Heart left ventricle (tissue), 16 donors: Measurements from ENCODE around the gene NCOA4. TPM values are rescaled to one million over a fixed set of nuclear protein-coding genes. Genes with fewer than 3 reads are reported as not detected.
"Not testable (repeated sequence)": the region's sequence is repeated elsewhere in the genome, so short reads cannot be mapped to it uniquely, and the experiment has no call there.

Experiments
- ATAC-seq, 4 donors: fragments of 200-7000 bp; cut with Tn5 transposase; one replicate each; pipeline ENCODE4 v1.9.1; 2020 to 2022; ENCODE audit warnings: moderate library complexity in 4 of 4, mild to moderate bottlenecking in 3 of 4, moderate number of reproducible peaks in 1 of 4
- DNase-seq, 5 donors: peaks; one replicate each; pipeline ENCODE4 v3.0.0-alpha.2; 2020
- H3K27ac ChIP-seq, 12 donors: fragments of 200-600 bp; sonication (generic) in 4 of 12; one replicate each; pipeline versions ENCODE4 v1.5.0 to v1.8.0; 2016 to 2022; ENCODE audit warnings: mild to moderate bottlenecking in 2 of 12
- H3K27me3 ChIP-seq, 9 donors: fragments of 200-600 bp; sonication (generic) in 2 of 9; one replicate each; pipeline versions ENCODE4 v1.5.1 to v1.8.0; 2016 to 2022; ENCODE audit warnings: mild to moderate bottlenecking in 3 of 9
- H3K36me3 ChIP-seq, 9 donors: fragments of 200-600 bp; sonication (generic) in 2 of 9; one replicate each; pipeline versions ENCODE4 v1.5.0 to v1.8.0; 2018 to 2022; ENCODE audit warnings: mild to moderate bottlenecking in 2 of 9
- H3K4me1 ChIP-seq, 12 donors: fragments of 200-600 bp; sonication (generic) in 4 of 12; one replicate each; pipeline versions ENCODE4 v1.5.0 to v1.8.0; 2016 to 2022; ENCODE audit warnings: mild to moderate bottlenecking in 3 of 12
- H3K4me3 ChIP-seq, 12 donors: fragments of 200-600 bp; sonication (generic) in 4 of 12; one replicate each; pipeline versions ENCODE4 v1.5.0 to v1.8.0; 2017 to 2022; ENCODE audit warnings: mild to moderate bottlenecking in 9 of 12, moderate library complexity in 4 of 12
- H3K9me3 ChIP-seq, 12 donors: fragments of 200-600 bp; sonication (generic) in 4 of 12; one replicate each; pipeline versions ENCODE4 v1.5.0 to v1.8.0; 2016 to 2022; ENCODE audit warnings: mild to moderate bottlenecking in 1 of 12
- CTCF ChIP-seq, 12 donors: fragments of 200-600 bp; sonication (generic) in 4 of 12; IDR thresholded peaks; one replicate each; pipeline versions ENCODE4 v1.5.0 to v1.8.0; 2018 to 2022; ENCODE audit warnings: antibody characterized with exemption in 12 of 12, mild to moderate bottlenecking in 5 of 12
- POLR2A ChIP-seq, 2 donors: fragments of 450-650 bp; IDR thresholded peaks; one replicate each; pipeline ENCODE4 v1.6.1; 2017; ENCODE audit warnings: antibody characterized with exemption in 2 of 2, mild to moderate bottlenecking in 2 of 2, moderate library complexity in 2 of 2
- WGBS, 4 donors: extraction: QIAGEN DNeasy Blood & Tissue Kit in 2 of 4; methylation state at CpG; one replicate each; pipeline versions ENCODE4 v1.1.5 to v1.1.7; 2013 to 2018; 5-methylcytosine and 5-hydroxymethylcytosine counted together
- intact Hi-C, 10 donors: fragments of 100-400 bp; cut with DNase I; formaldehyde crosslinking; loops; one replicate each; pipeline versions ENCODE4 v1.11.1 to v1.14.2; 2022
- polyA plus RNA-seq, 2 donors: library from polyadenylated mRNA; stranded (reverse); fragments of 200-250 nt; gene quantifications; one replicate each; pipeline ENCODE4 v1.2.3, GENCODE V29; 2013
- total RNA-seq, 9 donors: library from RNA; depleted of rRNA in 2 of 9; stranded (reverse); fragments of >200 nt in 2 of 9; fragmentation: NEBNext Ultra II Directional in 3 of 9; extraction: Animal tissue kit (Norgen Biotek cat#: 25700) in 3 of 9; gene quantifications; one replicate each; pipeline versions ENCODE4 v1.1.0 to v1.2.4, GENCODE V29; 2016 to 2023
- donor health status: ischemic (EF 13 %, LVEDD 7.1; RV severe dilation, severe dysfunction).
- donor health status: healthy with polysubstance abuse.
- donor health status: DM: no; HTN: yes; CAD: no.
- donor health status: DM: no; HTN: no; CAD: no.
- donor health status: ischemic (EF 25% LVEDD 6.9; RV normal size, moderate dysfunction).
- donor health status: ischemic (EF 25% LVEDD 5.7; RV mildly dilated, moderate dysfunction).
- donor health status: healthy.
- donor health status: DM: yes; HTN: yes; CAD: no.
- donor health status: ischemic (EF 35%, LVEDD 5.7; RV mildly dilated, moderate dysfunction).
- donor health status: nonischemic (EF 11% LVEDD 7.7; RV severe dilation, severe dysfunction).
- donor health status: DM: yes; HTN: yes; CAD: no.
- donor health status: PGD.
- donor health status: ischemic (EF 29% LVEDD 5.4; RV normal size, mild dysfunction).
- donor health status: nonischemic (EF 23%, LVEDD 6.1; RV moderate dilation, normal function).

The NCOA4 gene
- total and polyA plus RNA-seq, 11 donors, result 55.1 to 296 (median 252) TPM

DNA sequence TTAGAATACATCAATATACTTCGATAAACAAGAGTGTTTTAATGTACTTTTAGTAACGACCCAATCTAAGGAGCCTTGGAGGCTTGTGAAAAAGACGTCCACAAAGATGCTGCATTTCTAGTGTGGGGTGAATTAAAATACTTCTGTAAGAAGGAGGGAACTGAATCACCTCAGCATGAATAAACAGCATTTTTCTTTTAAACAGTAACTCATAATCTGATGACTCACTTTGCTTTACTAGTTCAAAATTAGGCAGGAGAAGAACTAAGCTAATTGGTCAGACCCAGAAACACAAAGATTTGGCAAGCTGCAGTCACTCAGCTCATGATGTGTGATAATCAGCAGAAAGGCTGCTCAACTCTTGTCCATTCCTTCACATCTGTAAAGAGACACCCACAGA is 24.2 kb downstream of the NCOA4 start:
- no peaks in the 10 kb centered on the region for H3K9me3 ChIP-seq
- H3K27ac ChIP-seq, result no peak overlapping the region
- H3K27me3 ChIP-seq, result no peaks in the 10 kb centered on the region
- no peak overlapping the region for H3K4me3 ChIP-seq
- 66 to 86% (median 80%) methylated on average over 3 of the region's 3 CpGs for WGBS, 4 donors
- no peak for TF ChIP-seq CTCF (IDR thresholded peaks at IDR 0.05)
- TF ChIP-seq POLR2A (IDR thresholded peaks at IDR 0.05), result no peak
- H3K4me1 ChIP-seq, result peaks cover 0 to 16% (median 0%) of the 10 kb centered on the region in 12 donors
- ATAC-seq, result no peak
- H3K36me3 ChIP-seq, result peaks cover 0 to 100% (median 99%) of the 10 kb centered on the region in 9 donors
- intact Hi-C loops, result no loop called here
- DNase-seq, result no peak

DNA sequence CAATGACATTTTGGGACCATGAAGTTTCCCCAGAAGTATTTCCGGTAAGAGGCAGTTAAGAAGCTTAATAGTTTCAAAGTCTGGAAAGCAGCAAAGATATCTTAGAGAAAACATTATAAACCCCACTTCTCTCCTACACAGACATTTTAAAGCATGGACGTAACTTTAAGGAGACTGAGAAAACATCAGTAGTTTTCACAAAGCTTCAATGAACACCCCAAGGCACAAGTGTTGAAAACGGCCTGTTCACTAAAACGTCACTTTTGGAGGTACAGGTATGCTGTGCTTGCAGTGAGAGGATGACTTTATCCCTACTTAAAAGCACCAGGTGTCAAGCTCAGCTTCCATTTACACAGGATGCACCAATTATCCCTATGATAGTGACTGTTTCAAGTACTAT is 25.0 kb downstream of the NCOA4 start:
- TF ChIP-seq CTCF (IDR thresholded peaks at IDR 0.05) (no peak), POLR2A (IDR thresholded peaks at IDR 0.05) (no peak)
- WGBS, 4 donors, result 71 to 86% (median 80%) methylated on average over 4 of the region's 4 CpGs
- intact Hi-C loops, result no loop called here
- DNase-seq (no peak), ATAC-seq (no peak)
- Histone ChIP-seq H3K9me3 (no peaks in the 10 kb centered on the region), H3K36me3 (peaks cover 0 to 100% (median 96%) of the 10 kb centered on the region in 9 donors), H3K4me3 (no peak overlapping the region), H3K4me1 (peaks cover 0 to 16% (median 0%) of the 10 kb centered on the region in 12 donors), H3K27me3 (no peaks in the 10 kb centered on the region), H3K27ac (no peak overlapping the region)

DNA sequence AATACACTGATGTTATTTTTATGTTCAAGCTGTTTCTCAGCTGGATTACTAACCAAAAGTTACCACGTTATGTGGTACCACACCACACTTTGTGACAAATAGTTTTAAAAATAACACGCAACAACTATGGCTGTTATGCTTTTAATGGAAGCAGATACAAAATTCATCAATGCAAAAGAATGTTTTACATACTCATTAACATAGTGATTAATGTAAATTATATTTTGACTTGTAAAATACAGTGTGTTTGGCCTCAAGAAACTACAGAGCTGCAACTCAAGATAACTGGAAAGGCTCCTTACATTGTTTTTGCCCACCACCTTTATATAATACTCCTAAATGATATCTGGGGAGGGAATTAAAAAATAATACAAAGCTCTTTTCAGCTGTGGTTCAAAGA is 25.5 kb downstream of the NCOA4 start:
- Histone ChIP-seq H3K36me3 (peaks cover 0 to 100% (median 96%) of the 10 kb centered on the region in 9 donors), H3K9me3 (no peaks in the 10 kb centered on the region), H3K4me3 (no peak overlapping the region), H3K27ac (no peak overlapping the region), H3K4me1 (peaks cover 0 to 15% (median 0%) of the 10 kb centered on the region in 12 donors), H3K27me3 (no peaks in the 10 kb centered on the region)
- no peak for DNase-seq
- TF ChIP-seq POLR2A (IDR thresholded peaks at IDR 0.05) (no peak), CTCF (IDR thresholded peaks at IDR 0.05) (no peak)
- 85 to 90% (median 88%) methylated on average over 2 of the region's 2 CpGs for WGBS, 4 donors
- no peak for ATAC-seq
- intact Hi-C loops, result no loop called here

DNA sequence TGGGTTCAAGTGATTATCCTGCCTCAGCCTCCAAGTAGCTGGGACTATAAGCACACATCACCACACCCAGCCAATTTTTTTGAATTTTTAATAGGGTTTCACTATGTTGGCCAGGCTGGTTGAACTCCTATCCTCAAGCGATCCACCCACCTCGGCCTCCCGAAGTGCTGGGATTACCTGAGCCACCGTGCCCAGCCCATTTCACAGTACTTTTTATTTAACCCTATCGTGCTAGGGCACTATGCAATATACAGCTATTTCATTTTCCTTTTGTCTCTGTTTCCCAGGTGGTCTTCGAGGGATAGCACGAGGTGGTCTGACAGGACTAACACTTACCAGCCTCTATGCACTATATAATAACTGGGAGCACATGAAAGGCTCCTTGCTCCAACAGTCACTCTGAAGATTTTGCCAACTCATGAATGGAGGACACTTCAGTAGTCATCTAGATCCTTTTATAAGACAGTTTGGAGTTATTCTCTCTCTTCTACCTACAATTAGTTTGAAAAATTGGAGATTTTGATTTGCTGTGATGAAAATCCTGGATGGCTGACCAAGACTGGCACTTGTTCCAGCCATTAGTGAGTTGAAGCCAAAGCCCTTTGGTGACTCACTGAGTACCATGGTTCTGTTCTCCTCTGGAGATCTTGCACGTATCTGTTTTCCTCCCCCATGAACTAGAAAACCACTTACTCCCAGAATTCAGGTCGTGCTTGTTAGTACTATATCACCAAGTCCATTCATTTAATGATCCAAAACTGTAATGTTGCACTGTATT is 27.3 kb downstream of the NCOA4 start:
- TF ChIP-seq CTCF (IDR thresholded peaks at IDR 0.05), result no peak
- TF ChIP-seq POLR2A (IDR thresholded peaks at IDR 0.05), result no peak
- 87 to 92% (median 89%) methylated on average over 9 of the region's 9 CpGs for WGBS, 4 donors
- peaks cover 0 to 6% (median 0%) of the 10 kb centered on the region in 12 donors for H3K4me1 ChIP-seq
- H3K4me3 ChIP-seq, result no peak overlapping the region
- ATAC-seq (no peak), DNase-seq (no peak)
- H3K9me3 ChIP-seq, result no peaks in the 10 kb centered on the region
- no peak overlapping the region for H3K27ac ChIP-seq
- H3K36me3 ChIP-seq, result peaks cover 0 to 100% (median 96%) of the 10 kb centered on the region in 9 donors
- intact Hi-C loops, result no loop called here
- no peaks in the 10 kb centered on the region for H3K27me3 ChIP-seq

GRCh38 chr10:46002189-46002687 is 28.2 kb downstream of the NCOA4 start:
- 87 to 95% (median 93%) methylated on average over 7 of the region's 7 CpGs for WGBS, 4 donors
- H3K27ac ChIP-seq, DNase-seq, intact Hi-C loops, ATAC-seq, H3K27me3 ChIP-seq, H3K9me3 ChIP-seq, H3K4me3 ChIP-seq, H3K4me1 ChIP-seq: not testable (repeated sequence)
- peaks cover 0 to 100% (median 96%) of the 10 kb centered on the region in 9 donors for H3K36me3 ChIP-seq
